Measurements from ENCODE around the gene PGGHG.

- no peak for TF ChIP-seq JUND (IDR thresholded peaks at IDR 0.05; ENCODE audit: low read depth, low read length)
- no peak for TF ChIP-seq NBN (IDR thresholded peaks at IDR 0.05)
- TF ChIP-seq, protein P1, sequence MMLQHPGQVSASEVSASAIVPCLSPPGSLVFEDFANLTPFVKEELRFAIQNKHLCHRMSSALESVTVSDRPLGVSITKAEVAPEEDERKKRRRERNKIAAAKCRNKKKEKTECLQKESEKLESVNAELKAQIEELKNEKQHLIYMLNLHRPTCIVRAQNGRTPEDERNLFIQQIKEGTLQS (IDR thresholded peaks at IDR 0.05; ENCODE audit: borderline replicate concordance, extremely low read depth, low read depth, low read length), result no peak
- TF ChIP-seq, protein P2, sequence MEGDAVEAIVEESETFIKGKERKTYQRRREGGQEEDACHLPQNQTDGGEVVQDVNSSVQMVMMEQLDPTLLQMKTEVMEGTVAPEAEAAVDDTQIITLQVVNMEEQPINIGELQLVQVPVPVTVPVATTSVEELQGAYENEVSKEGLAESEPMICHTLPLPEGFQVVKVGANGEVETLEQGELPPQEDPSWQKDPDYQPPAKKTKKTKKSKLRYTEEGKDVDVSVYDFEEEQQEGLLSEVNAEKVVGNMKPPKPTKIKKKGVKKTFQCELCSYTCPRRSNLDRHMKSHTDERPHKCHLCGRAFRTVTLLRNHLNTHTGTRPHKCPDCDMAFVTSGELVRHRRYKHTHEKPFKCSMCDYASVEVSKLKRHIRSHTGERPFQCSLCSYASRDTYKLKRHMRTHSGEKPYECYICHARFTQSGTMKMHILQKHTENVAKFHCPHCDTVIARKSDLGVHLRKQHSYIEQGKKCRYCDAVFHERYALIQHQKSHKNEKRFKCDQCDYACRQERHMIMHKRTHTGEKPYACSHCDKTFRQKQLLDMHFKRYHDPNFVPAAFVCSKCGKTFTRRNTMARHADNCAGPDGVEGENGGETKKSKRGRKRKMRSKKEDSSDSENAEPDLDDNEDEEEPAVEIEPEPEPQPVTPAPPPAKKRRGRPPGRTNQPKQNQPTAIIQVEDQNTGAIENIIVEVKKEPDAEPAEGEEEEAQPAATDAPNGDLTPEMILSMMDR (IDR thresholded peaks at IDR 0.05 in 2 of 3, conservative IDR thresholded peaks at IDR 0.05 in 1 of 3; ENCODE audit: control insufficient read depth in 2 of 3, extremely low read depth in 1 of 3, insufficient read depth in 1 of 3, low read depth in 3 of 3, low read length in 3 of 3), result no peak
- TF ChIP-seq SMC3 (IDR thresholded peaks at IDR 0.05; ENCODE audit: borderline replicate concordance, low read length), result no peak
- TF ChIP-seq NKRF (conservative IDR thresholded peaks at IDR 0.05), result no peak
- no peak for TF ChIP-seq YBX1 (IDR thresholded peaks at IDR 0.05)
- no peak for TF ChIP-seq TCF7 (IDR thresholded peaks at IDR 0.05; ENCODE audit: borderline replicate concordance)
- TF ChIP-seq ZBED1 (IDR thresholded peaks at IDR 0.05; ENCODE audit: borderline replicate concordance), result no peak
- no peak for TF ChIP-seq BCL11A (IDR thresholded peaks at IDR 0.05; ENCODE audit: low read depth, low read length)
- no peak for TF ChIP-seq EZH2 (IDR thresholded peaks at IDR 0.05; ENCODE audit: borderline replicate concordance, control insufficient read depth, low read depth, low read length)
- TF ChIP-seq TBL1XR1 (IDR thresholded peaks at IDR 0.05; ENCODE audit: low read depth, low read length), result no peak
Observed at GRCh38 chr11:250274-250673, 38.7 kb upstream of the PGGHG start.

Data from GM12878 (cell line).